Activated T-cell treated with anti-CD3 and anti-CD28 coated beads, Interleukin-2, amount 50 U/mL, for 24 hours (primary cell): Measurements from ENCODE around the gene RASL10B.

Experiments
- DNase-seq: peaks from one replicate; pipeline ENCODE4 v3.0.0-alpha.2; 2020
- H3K27ac Mint-ChIP-seq: 2 replicates; pipeline ENCODE4 v1.8.0; 2020; ENCODE audit warnings: mild to moderate bottlenecking, mixed read lengths
- H3K27me3 Mint-ChIP-seq: 2 replicates; pipeline ENCODE4 v1.8.0; 2020; ENCODE audit warnings: mixed read lengths
- H3K36me3 Mint-ChIP-seq: 2 replicates; pipeline ENCODE4 v1.8.0; 2020; ENCODE audit warnings: low read depth, mixed read lengths
- H3K4me1 Mint-ChIP-seq: 2 replicates; pipeline ENCODE4 v1.8.0; 2020; ENCODE audit warnings: low read depth, mixed read lengths
- H3K4me3 Mint-ChIP-seq: 2 replicates; pipeline ENCODE4 v1.8.0; 2020; ENCODE audit warnings: mild to moderate bottlenecking, moderate library complexity, mixed read lengths
- H3K9me3 Mint-ChIP-seq: 2 replicates; pipeline ENCODE4 v1.8.0; 2020; ENCODE audit warnings: mixed read lengths

The RASL10B gene

GRCh38 chr17:35775039-35775438 lies 43.6 kb downstream of the RASL10B start:
- DNase-seq = no peak
- Mint-ChIP-seq H3K27me3 (peaks cover 8% of the 10 kb centered on the region), H3K9me3 (no peaks in the 10 kb centered on the region), H3K4me3 (no peak overlapping the region), H3K27ac (no peak overlapping the region), H3K36me3 (no peaks in the 10 kb centered on the region), H3K4me1 (no peaks in the 10 kb centered on the region)

DNA sequence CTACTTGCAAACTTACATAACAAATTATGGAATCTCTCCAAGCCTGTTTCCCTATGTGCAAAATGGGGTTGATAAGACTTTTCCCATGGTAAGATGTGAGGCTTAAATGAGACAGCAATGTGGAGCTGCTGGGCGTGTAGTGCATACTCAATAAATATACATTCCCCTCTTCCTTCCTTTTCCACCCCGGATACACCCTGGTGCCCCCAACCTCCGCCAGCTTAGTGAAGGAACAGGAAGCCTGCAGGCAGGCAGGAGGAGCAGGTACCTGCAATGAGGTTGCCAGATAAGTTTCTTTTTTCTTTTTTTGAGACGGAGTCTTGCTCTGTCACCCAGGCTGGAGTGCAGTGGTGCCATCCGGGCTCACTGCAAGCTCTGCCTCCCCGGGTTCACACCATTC lies 44.1 kb downstream of the RASL10B start:
- H3K4me3 Mint-ChIP-seq = no peak overlapping the region
- H3K9me3 Mint-ChIP-seq = no peaks in the 10 kb centered on the region
- H3K4me1 Mint-ChIP-seq = no peaks in the 10 kb centered on the region
- no peak for DNase-seq
- H3K36me3 Mint-ChIP-seq = no peaks in the 10 kb centered on the region
- peaks cover 8% of the 10 kb centered on the region for H3K27me3 Mint-ChIP-seq
- H3K27ac Mint-ChIP-seq = no peak overlapping the region

GRCh38 chr17:35778641-35779196 lies 47.3 kb downstream of the RASL10B start:
- DNase-seq = no peak
- H3K4me3 Mint-ChIP-seq = no peak overlapping the region
- peaks cover 8% of the 10 kb centered on the region for H3K27me3 Mint-ChIP-seq
- H3K4me1 Mint-ChIP-seq = no peaks in the 10 kb centered on the region
- H3K36me3 Mint-ChIP-seq = no peaks in the 10 kb centered on the region
- no peak overlapping the region for H3K27ac Mint-ChIP-seq
- no peaks in the 10 kb centered on the region for H3K9me3 Mint-ChIP-seq

DNA sequence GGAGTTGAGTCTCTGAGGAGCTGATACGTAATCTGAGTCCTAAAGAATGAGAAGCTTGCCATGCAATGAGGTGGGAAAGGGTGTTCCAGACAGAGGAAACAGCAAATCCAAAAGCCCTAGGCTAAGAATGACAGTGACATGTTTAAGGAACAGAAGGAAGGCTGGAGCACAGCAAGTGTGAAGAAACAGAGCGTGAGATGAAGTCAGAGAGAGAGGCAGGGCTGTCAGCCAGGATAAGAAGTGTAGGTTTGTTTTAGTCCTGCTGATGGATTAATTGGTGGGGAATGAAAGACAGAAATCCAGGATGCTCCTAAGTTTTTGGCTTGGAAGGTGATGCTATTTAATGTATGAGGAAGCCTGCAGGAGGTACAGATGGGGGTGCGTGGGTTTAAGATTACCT lies 49.5 kb downstream of the RASL10B start:
- H3K27me3 Mint-ChIP-seq = no peaks in the 10 kb centered on the region
- DNase-seq = no peak
- no peaks in the 10 kb centered on the region for H3K9me3 Mint-ChIP-seq
- no peaks in the 10 kb centered on the region for H3K36me3 Mint-ChIP-seq
- H3K4me3 Mint-ChIP-seq = no peak overlapping the region
- no peak overlapping the region for H3K27ac Mint-ChIP-seq
- H3K4me1 Mint-ChIP-seq = no peaks in the 10 kb centered on the region

GRCh38 chr17:35784895-35785294 lies 53.5 kb downstream of the RASL10B start:
- Mint-ChIP-seq H3K27me3 (no peaks in the 10 kb centered on the region), H3K27ac (no peak overlapping the region), H3K4me3 (no peak overlapping the region), H3K9me3 (no peaks in the 10 kb centered on the region), H3K36me3 (no peaks in the 10 kb centered on the region), H3K4me1 (peaks cover 15% of the 10 kb centered on the region)
- peak; percentile 8 for DNase-seq

GRCh38 chr17:35786941-35787432 lies 55.5 kb downstream of the RASL10B start:
- H3K36me3 Mint-ChIP-seq = no peaks in the 10 kb centered on the region
- no peaks in the 10 kb centered on the region for H3K9me3 Mint-ChIP-seq
- H3K27me3 Mint-ChIP-seq = peaks cover 3% of the 10 kb centered on the region
- H3K4me1 Mint-ChIP-seq = peaks cover 20% of the 10 kb centered on the region
- H3K27ac Mint-ChIP-seq = no peak overlapping the region
- H3K4me3 Mint-ChIP-seq = no peak overlapping the region
- no peak for DNase-seq

- no peak overlapping the region for H3K27ac Mint-ChIP-seq
- no peak for DNase-seq
- no peaks in the 10 kb centered on the region for H3K9me3 Mint-ChIP-seq
- H3K4me3 Mint-ChIP-seq = no peak overlapping the region
- peaks cover 23% of the 10 kb centered on the region for H3K4me1 Mint-ChIP-seq
- H3K36me3 Mint-ChIP-seq = no peaks in the 10 kb centered on the region
- H3K27me3 Mint-ChIP-seq = peaks cover 10% of the 10 kb centered on the region
These were observed 57.3 kb downstream of the RASL10B start for GRCh38 chr17:35788477-35789368.

GRCh38 chr17:35790841-35791240 lies 59.4 kb downstream of the RASL10B start:
- H3K27ac Mint-ChIP-seq = no peak overlapping the region
- peaks cover 35% of the 10 kb centered on the region for H3K4me1 Mint-ChIP-seq
- no peak for DNase-seq
- H3K36me3 Mint-ChIP-seq = no peaks in the 10 kb centered on the region
- peaks cover 27% of the 10 kb centered on the region for H3K27me3 Mint-ChIP-seq
- no peaks in the 10 kb centered on the region for H3K9me3 Mint-ChIP-seq
- H3K4me3 Mint-ChIP-seq = no peak overlapping the region

DNA sequence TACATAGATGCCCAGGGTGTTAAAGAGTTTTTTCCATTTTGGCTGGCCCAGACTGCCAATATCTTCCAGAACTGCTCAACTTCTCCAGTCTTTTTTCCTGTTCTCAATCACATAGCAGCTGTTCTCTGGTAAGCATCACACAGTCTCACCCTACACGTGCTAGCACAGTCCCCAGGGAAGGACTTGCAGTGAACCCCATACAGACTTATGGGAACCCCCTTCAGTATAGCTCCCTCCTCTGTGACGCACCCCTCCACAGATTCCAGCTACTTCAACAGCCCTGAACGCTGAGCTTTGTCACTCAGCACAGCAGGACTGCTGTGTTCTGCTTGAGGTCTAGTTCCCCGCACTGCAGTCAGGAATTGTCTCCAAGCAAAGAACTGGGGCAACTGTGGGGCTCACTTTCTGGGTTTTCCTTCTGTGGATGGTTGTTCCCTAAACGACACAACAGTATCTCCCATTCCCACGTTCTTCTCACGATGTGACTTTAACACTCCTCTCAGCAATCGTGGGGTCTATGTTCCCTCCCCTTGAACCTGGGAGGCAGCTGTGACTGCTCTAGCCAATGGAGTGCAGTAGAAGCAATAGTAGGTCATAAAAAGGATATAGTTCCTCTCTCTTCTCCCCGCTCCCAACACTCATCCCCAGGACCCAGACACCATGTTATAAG lies 60.4 kb downstream of the RASL10B start:
- no peak overlapping the region for H3K4me3 Mint-ChIP-seq
- no peaks in the 10 kb centered on the region for H3K9me3 Mint-ChIP-seq
- H3K36me3 Mint-ChIP-seq = no peaks in the 10 kb centered on the region
- H3K27ac Mint-ChIP-seq = no peak overlapping the region
- peaks cover 34% of the 10 kb centered on the region for H3K27me3 Mint-ChIP-seq
- DNase-seq = no peak
- peaks cover 42% of the 10 kb centered on the region for H3K4me1 Mint-ChIP-seq
